ENCODE data around the gene ATL2. TPM values are rescaled to one million over a fixed set of nuclear protein-coding genes. Genes with fewer than 3 reads are reported as not detected.

The ATL2 gene
- total RNA-seq, 1 experiment from 2014 or later, result 66.7 TPM

DNA sequence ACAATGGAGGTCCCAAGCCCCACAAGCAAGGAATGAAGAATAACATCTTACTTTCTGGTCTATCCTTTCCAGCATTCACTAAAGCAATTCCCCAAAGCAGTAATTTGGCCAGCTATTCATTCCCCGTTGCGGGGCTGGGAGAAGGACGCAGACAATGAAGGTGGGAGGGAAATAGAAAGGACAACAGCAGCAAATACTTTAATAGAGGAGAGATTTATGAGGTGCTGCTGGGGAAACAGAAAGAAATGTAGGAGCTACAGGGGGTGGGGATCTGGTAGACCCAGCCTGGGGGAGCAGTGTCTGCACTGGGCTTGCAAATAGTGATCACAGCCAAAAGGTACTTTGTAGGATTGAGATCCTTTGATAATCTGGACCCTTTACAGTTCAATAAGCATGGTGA is 13.9 kb upstream of the ATL2 start:
- Histone ChIP-seq H3K9ac (ENCODE audit: extremely low read depth, insufficient read length, low read length) (no peak overlapping the region), H2AK5ac (ENCODE audit: insufficient read length, low read length) (no peak overlapping the region), H3K27ac (ENCODE audit: insufficient read length, low read depth, low read length) (no peak overlapping the region), H2BK12ac (ENCODE audit: insufficient read length, low read depth, low read length) (no peak overlapping the region), H3K27me3 (ENCODE audit: insufficient read depth, low read length) (no peaks in the 10 kb centered on the region), H3K4me1 (ENCODE audit: insufficient read depth, low read length) (no peaks in the 10 kb centered on the region), H2BK5ac (ENCODE audit: insufficient read length, low read length) (no peak overlapping the region), H3K79me1 (ENCODE audit: insufficient read depth, low read depth, low read length, poor library complexity, severe bottlenecking) (no peaks in the 10 kb centered on the region), H2BK15ac (ENCODE audit: low read depth, low read length) (no peak overlapping the region), H2BK120ac (ENCODE audit: low read depth, low read length, poor library complexity, severe bottlenecking) (no peak overlapping the region), H2AFZ (ENCODE audit: low read length) (no peak overlapping the region), H3K56ac (ENCODE audit: insufficient read length, low read depth, low read length) (no peak overlapping the region), H3K14ac (ENCODE audit: insufficient read depth, low read length) (no peak overlapping the region), H3K4me2 (ENCODE audit: insufficient read depth, insufficient read length, low read length) (no peak overlapping the region), H3K18ac (ENCODE audit: insufficient read length, low read depth, low read length) (no peak overlapping the region), H2BK20ac (ENCODE audit: low read depth, low read length, poor library complexity, severe bottlenecking) (no peak overlapping the region), H4K91ac (ENCODE audit: insufficient read length, low read depth, low read length) (no peak overlapping the region), H3K9me3 (ENCODE audit: control insufficient read depth, low read depth, low read length) (no peaks in the 10 kb centered on the region), H4K8ac (replicated peaks; ENCODE audit: insufficient read length, low read depth, low read length) (no peak overlapping the region), H3K23me2 (ENCODE audit: insufficient read length, low read depth, low read length, poor library complexity, severe bottlenecking) (no peaks in the 10 kb centered on the region), H4K20me1 (ENCODE audit: control insufficient read depth, insufficient read depth, insufficient read length) (no peaks in the 10 kb centered on the region), H3K23ac (ENCODE audit: insufficient read length, low read depth, low read length) (no peak overlapping the region), H3T11ph (ENCODE audit: low read length) (no peak overlapping the region), H3K4ac (ENCODE audit: low read depth, low read length) (no peak overlapping the region), H3K79me2 (ENCODE audit: insufficient read depth, low read length) (no peaks in the 10 kb centered on the region), H4K5ac (ENCODE audit: insufficient read length, low read depth, low read length) (no peak overlapping the region)
- TF ChIP-seq CTCF (conservative IDR thresholded peaks at IDR 0.05), result no peak
- DNase-seq, result no peak
- no CpG with 5 or more reads among the region's 3 CpGs for WGBS (ENCODE audit: extremely low coverage, insufficient read length, low lambda C conversion rate)
- Mint-ChIP-seq H3K4me3 (no peak overlapping the region), H3K4me1 (peaks cover 10 to 15% of the 10 kb centered on the region in 2 experiments), H3K27me3 (ENCODE audit: low read depth) (no peaks in the 10 kb centered on the region; the same call in 1 of the 2 replicates), H3K36me3 (ENCODE audit: insufficient read depth in 1 of 3, low read depth in 3 of 3) (no peaks in the 10 kb centered on the region), H3K9me3 (no peaks in the 10 kb centered on the region), H3K27ac (no peak overlapping the region)

Measured in H9 (cell line).